GM19463 (cell line): ENCODE results near the gene PARP2.

Experiments
- ATAC-seq: cut with Tn5 transposase; IDR thresholded peaks from one replicate; pipeline ENCODE4 v1.9.1; 2021; ENCODE audit warnings: mild to moderate bottlenecking, moderate library complexity; ENCODE audit not compliant: unreplicated experiment

The PARP2 gene

GRCh38 chr14:20397511-20397910, 54.1 kb downstream of the PARP2 start:
- no peak for ATAC-seq

- ATAC-seq = no peak
Observed at GRCh38 chr14:20400589-20400964, 57.1 kb downstream of the PARP2 start.

GRCh38 chr14:20400965-20401593, 57.6 kb downstream of the PARP2 start:
- ATAC-seq = no peak

GRCh38 chr14:20403521-20403920, 60.1 kb downstream of the PARP2 start:
- ATAC-seq = no peak
